GM21576 (cell line): ENCODE data around the gene PFKL.
"Not testable (repeated sequence)": the region's sequence is repeated elsewhere in the genome, so short reads cannot be mapped to it uniquely, and the experiment has no call there.

Experiments used
- ATAC-seq: cut with Tn5 transposase; IDR thresholded peaks from one replicate; pipeline ENCODE4 v1.9.1; 2021; ENCODE audit warnings: mild to moderate bottlenecking, moderate library complexity; ENCODE audit not compliant: unreplicated experiment

Gene PFKL

DNA sequence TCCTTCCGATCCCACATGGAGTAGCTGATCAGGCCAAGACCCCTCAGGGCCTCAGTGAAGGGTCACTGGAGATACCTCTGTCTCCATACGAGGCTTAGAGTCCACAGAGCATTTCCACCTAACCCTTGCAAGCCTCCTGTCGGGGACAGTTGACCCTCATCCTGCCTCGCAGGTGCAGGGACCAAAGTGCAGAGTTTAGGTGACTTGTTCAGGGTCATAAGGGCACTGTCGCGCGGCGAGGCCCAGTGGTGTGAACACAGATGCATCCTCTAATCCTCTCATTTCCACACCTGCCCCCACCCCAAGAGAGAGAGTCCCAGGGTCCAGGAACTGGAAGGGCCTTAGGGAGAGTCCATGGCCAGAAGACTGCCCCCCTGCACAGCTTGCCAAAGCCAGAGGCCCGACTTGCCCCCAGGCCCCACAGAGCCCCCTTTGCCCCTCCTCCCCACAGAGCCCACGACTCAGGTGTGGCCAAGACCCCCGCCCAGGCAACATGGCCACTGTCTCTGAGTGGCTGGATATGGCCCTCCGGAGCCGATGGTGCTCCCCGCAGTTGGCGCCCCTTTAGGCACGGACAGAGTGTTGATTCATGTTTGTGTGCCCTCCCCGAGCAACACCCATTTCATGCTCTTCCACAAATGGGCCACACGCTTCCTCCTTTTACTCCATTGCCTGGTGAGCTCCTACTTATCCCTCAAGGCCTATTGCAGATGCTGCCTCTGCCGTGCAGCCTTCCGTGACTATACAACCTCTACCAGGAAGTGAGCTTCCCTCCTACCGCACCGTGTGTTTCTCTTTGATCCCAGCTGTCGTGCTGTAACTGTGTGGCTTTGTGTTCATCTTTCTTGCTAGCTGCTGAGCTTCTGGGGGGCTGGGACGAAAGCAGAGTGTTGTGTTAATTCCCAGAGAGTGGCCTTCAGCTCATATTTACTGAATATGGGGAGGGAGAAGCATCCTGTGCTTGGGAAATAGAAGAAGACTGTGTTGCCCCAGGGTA, 55.2 kb downstream of the PFKL start:
- no peak for ATAC-seq

DNA sequence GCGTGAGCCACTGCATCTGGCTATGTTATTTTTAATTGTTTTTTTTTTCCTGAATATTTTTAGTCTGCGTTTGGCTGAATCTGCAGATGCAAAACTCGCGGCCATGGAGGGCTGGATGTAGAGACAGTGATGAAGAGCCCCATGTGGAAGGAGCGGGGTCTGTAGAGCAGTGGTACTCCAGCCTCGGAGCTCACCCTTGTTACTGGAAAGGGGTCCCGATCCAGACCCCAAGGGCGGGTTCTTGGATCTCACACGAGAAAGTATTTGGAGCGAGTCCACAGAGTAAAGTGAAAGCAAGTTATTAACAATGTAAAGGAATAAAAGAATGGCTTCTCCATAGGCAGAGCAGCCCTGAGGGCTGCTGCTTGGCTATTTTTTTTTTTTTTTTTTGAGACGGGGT, 56.3 kb downstream of the PFKL start:
- no peak for ATAC-seq

DNA sequence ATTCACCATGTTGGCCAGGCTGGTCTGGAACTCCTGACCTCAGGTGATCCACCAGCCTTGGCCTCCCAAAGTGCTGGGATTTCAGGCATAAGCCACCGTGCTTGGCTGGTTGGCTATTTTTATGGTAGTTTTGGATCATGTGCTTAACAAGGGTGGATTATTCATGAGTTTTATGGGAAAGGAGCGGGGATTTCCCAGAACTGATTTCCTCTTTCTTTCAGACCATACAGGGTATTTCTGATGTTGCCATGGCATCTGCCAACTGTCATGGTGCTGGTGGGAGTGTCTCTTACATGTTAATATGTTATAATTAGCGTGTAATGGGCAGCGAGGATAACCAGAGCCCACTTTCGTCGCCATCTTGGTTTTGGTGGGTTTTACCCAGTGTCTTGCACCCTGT, 56.8 kb downstream of the PFKL start:
- no peak for ATAC-seq

DNA sequence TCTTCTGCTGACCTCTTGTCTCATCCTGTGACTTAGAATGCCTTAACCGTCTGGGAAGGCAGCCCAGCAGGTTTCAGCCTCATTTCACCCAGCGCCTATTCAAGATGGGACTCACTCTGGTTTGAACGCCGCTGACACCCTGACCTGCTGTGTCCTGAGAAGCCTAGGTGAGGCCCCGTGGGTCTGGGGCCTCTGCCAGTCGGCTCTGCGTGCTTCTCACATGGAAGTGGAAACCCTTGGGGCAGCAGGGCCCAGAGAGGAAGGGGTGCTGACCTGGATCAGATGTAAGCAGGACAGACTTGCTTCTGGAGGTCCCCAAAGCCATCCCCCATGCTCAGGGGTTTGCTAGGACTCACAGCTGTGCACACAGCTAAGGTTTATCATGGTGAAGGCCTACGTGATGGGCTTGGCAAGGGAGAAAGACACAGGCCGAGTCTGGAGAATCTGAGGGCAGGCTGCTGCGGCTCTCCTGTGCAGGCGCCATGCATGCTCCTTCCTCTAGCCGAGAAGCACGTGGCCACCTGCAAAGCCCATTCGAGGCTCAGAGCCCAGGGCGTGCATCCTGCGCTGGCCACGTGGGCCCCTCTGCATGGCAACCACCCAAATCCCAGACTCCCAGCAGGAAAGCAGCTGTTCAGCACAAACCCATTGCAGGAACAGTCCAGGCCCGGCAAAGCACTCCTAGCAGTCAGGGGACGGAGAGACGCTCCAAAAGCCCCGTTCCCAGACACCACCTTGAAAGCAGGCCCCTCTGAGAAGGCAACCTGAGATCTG, 57.4 kb downstream of the PFKL start:
- ATAC-seq: no peak

DNA sequence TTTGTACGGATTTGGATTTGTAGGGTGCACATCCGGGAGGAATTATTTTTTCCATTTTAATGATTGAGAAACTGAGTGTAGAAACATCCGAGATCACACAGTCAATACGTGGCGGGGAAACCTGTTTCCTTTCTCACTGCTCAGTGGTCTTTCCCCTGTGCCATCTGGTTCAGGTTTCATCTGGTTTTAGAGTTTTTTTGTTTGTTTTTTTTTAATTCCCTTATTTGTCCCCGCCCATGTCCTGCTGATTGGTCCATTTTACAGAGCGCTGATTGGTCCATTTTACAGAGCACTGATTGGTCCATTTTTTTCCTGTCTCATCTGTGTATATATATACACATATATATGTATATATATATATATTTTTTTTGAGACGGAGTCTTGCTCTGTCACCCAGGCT, 59.5 kb downstream of the PFKL start:
- no peak for ATAC-seq

DNA sequence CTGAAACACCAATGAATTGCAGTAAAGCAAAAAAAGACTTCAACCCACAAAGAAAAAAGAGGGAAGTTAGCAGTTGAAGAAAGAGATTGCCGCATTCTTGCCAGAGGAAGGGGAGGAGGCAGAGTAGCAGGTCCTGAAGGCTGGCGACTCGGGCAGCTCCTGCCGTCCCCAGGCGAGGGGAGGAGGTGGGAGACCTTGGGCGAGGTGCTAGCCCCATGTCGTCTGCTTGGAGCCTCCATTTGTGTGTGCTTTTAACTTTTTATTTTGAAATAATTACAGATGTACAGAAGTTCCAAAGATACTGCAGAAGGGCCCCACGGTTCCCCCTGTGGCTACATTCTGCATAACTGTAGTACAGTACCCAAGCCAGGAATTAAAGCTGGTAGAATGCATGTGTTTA, 60.3 kb downstream of the PFKL start:
- no peak for ATAC-seq

DNA sequence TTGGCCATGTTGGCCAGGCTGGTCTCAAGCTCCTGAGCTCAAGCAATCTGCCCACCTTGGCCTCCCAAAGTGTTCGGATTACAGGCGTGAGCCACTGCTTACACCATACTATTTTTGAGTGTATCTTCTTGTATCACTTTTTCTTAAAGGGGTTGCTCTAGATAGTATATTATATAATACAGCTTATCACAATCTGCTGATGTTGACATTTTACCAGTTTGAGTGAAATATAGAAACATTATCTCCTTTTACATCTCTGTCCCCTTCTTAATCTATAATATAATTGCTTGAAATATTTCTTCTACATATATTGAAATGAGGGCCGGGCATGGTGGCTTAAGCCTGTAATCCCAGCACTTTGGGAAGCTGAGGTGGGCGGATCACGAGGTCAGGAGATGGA, 62.0 kb downstream of the PFKL start:
- ATAC-seq: not testable (repeated sequence)

DNA sequence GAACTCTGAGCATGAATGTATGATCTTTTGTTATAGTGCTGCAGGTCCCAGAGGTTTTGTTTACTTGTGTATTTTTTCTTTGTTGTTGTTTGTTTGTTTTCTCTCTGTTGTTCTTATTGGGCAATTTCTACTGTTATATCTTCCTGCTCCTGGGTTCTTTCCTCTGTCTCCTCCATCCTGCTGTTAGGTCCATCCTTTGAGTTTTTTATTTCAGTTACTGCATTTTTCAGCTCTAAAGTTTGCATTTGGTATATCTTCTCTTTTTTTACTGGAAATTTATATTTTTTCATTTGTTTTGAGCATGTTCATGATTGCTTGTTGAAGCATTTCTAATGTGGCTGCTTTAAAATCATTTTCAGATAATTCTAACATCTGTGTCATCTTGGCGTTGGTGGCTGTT, 63.4 kb downstream of the PFKL start:
- ATAC-seq: no peak

DNA sequence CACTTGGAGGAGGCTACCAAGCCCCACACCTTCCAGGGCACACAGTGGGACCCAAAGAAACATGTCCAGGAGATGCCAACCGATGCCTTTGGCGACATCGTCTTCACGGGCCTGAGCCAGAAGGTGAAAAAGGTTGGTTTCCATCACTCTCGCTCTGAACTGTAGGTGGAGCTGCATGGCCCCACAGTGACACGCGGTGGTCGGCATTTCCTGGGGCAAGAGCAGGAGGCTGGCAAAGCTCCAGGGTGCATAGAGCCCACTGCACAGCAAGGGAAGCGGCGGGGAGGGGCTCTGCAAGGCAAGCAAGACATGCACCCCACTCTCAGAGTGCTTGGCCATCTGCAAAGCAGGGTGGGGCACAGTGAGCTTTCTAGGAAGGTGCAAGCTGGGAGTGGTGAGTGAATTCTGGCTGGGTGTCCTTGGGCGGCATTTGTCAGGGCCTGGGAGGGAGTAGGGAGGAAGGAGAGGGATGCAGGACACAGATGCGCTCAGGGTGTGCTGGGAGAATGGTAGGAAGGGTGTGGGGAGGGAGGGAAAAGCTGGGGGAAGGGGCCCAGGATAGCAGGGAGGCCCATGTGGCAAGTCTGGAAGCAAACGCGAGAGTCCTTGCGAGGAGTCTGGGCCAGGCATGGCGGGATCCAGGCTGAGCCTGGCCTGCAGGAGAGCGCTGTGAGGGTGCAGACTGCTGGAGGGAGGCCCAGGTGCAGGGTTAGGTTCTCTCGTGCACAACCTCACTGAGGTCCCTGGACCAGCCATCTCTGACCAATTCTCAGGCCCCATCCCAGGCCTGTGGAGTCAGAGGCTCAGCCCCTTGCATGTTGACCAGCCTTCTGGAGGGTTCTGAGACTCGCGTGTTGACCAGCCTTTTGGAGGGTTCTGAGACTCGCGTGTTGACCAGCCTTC, 64.5 kb downstream of the PFKL start:
- no peak for ATAC-seq

DNA sequence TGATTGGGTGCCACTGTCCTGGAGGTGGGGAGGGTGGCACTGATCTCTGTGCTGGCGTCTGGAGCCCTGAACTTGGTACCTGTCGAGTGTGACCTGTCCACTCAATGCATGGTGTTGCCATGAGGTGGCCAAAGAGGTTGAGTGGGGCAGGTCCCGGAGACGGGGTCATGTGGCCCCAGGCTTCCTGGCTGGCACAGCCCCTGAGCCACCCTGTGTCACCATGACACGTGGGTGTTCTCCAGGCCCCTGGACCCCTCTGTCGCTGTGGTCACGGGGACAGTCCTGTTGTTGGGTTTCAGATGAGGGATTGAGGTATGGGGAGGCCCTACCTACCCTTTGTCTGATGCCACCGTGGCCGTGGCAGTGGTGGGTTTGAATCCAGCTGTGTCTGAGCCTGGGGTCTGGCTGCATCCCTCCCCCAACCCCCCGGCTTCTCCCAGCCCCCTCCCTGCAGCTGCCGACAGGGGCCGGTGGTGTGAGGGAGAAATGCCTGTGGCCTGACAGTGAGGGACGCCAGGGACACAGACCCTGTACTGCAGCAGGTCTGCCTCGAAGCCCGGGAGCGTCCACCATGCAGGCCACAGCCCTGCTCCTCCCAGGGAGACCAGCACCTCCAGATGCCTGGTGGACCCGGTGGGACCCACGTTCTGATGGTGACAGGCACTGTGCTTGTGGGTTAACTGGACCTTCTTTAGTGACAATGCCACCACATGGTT, 65.6 kb downstream of the PFKL start:
- ATAC-seq: no peak

DNA sequence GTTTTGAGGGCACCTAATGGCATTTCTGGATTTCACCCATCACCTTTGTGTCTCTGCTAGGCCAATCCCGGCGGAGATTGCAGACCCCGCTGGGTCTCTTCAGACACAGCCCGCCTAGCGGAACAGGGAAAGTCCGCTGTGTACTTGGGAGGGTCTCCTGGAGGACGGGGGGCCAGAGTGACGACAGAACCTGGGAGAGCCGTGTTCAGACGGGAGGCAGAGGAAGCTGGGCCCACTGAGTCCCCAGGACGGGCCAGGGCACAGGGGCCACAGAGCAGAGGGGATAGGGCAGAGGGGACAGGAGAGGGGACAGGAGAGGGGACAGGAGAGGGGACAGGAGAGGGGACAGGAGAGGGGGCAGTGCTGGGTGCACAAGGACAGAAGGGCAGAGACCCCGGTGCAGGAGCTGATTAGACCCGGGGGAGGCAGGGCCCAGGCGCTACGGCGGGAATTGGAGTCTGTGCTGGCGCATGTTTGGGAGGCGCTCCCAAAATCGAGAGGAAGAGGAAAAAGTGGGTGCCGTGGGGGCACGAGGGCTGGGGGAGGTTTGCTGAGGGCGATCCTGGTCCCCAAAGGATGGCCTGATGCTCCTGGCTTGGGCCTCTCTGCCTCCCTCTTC, 66.2 kb downstream of the PFKL start:
- ATAC-seq: no peak

DNA sequence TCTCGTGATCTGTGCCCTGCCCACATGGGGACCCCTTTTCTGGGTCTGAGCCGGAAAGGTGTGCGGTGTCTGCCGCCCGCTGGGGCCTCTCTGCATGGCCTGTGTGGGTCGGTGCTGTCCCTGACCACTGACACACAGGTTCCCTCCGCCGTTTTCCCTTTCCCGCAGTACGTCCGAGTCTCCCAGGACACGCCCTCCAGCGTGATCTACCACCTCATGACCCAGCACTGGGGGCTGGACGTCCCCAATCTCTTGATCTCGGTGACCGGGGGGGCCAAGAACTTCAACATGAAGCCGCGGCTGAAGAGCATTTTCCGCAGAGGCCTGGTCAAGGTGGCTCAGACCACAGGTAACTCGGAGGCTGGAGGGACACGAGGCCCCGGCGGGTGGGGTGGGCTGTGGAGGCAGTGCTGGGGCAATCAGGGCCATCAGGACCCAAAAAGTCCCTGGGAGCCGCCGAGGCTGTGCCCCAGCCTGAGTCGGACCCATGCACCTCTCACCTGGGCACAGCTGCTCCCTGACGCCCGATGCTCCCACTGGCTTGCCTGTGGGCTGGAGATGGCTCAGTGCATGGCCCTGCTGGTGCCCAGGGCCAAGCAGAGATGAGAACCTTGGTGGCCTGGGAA, 66.8 kb downstream of the PFKL start:
- no peak for ATAC-seq

DNA sequence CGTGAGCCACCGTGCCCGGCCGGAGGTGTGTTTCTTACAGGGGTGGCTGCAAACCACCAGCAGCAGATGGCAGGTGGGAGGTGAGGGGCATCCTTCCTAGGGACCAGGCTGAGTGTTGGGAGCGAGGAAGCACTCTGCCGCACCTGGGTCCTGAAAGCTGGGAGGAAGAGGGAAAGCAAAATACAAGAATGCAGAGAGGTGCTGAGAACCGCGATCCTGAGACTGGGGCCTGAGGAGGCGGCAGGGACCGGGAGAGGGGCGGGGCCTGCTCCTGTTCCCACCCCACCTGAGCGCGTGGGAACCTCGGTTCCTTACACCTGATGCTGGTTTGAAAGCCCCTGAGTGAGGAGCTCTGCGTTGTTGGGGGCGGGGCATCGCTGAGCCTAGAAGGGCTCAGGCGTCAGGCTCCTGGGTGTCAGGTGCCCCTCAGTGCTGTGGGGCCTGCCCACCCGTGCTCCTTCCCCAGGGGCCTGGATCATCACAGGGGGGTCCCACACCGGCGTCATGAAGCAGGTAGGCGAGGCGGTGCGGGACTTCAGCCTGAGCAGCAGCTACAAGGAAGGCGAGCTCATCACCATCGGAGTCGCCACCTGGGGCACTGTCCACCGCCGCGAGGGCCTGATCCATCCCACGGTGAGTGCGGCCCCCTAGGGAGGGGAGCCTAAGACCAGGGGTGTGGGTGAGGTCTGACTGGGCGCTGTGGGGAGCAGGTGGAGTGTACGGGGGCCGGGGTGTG, 69.0 kb downstream of the PFKL start:
- no peak for ATAC-seq

DNA sequence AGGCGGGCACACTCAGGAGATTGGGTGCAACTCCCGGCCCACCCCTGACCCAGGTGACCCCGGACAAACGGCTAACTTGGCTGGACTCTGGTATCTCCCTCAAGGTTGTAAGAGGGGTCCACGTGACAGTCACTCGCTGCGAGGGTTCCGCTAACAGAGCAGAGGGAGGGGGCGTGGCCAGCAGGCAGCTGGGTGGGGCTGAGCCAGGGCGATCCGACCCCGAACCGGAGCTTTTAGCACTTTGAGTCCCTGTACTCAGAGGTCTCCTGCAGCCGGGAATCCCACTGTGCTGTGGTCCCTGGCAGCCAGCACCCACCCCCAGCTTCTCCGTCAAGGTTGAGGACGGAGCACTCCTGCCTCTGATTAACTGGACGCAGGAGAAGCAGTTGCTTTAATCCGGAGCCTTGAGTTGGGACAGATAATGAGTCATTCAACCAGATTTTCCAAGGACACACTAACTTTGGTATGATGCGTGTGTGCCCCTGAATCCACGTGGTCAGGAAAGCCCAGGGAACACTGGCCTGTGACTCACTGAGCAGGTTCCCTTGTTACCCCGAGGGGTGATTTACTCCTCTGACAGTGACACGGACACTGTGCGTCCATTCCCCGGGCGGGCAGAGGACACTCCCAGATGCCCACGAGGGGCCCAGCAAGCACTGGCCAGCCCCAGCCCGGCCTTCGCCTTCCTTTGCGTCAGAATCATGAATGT, 70.3 kb downstream of the PFKL start:
- no peak for ATAC-seq

DNA sequence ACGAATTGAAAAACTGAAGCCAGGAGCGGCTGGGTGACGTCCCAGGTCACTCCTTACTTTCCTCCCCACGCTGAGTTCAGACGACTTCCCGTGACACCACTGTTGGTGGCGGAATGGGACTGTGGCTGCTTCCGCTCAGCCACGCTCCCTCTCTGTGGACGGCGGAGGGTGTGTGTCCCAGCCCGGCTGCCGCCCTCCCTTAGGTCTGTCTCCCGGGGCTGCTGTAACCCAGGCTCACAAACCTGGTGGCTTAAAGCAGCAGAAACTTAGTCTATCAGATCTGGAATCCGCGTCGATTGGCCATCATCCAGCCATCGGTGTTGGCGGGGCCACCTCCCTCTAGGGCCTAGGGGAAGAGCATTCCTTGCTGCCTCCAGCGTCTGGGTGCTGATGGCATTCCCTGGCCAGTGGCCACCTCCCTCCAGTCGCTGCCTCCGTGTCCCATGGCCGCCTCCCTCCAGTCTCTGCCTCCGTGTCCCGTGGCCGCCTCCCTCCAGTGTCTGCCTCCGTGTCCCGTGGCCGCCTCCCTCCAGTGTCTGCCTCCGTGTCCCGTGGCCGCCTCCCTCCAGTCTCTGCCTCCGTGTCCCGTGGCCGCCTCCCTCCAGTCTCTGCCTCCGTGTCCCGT, 71.0 kb downstream of the PFKL start:
- no peak for ATAC-seq

DNA sequence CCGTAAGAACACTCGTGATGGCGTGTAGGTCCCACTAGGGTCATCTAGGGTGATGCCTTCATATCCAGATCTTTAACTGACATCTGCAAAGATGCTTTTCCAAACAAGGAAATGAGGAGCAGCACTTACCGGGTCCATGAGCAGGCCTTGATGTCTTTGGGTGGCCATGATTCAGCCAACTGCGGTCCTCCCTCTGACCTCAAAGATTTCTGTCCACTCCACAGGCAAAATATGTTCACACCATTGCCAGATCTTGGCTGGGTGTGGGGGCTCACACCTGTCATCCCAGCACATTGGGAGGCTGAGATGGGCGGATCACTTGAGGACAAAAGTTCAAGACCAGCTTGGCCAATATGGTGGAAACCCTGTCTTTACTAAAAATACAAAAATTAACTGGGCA, 71.7 kb downstream of the PFKL start:
- no peak for ATAC-seq

DNA sequence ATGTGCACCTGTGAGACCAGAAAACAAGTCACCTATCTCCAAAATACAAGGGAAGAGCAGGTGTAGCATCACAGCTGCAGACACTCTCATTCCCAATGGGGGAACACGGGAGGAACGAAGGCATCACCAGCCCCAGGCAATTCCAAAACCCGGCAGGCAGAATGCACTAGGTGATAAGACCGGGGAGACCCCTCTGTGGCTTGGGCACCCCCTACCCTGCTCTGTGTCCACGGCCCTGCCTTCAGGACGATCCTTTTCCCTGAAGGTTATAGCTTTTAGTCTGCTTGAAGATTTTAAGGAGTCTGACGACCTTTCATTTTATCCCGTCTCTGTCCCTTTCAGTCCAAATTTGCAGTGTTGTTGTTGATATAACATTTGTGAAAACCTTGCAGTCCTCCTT, 72.8 kb downstream of the PFKL start:
- ATAC-seq: no peak
